ENCODE measurements around the gene HSF5. TPM values are rescaled to one million over a fixed set of nuclear protein-coding genes. Genes with fewer than 3 reads are reported as not detected.

HSF5 gene
- total and polyA plus RNA-seq, 7 donors, result under 0.01 to 0.29 TPM; not detected in 5

- TF ChIP-seq POLR2AphosphoS5 (IDR thresholded peaks at IDR 0.05) (no peak), POLR2A (IDR thresholded peaks at IDR 0.05) (no peak), EP300 (IDR thresholded peaks at IDR 0.05) (no peak), CTCF (IDR thresholded peaks at IDR 0.05) (no peak)
- no peak overlapping the region for H3K4me3 ChIP-seq
- H3K4me1 ChIP-seq, result no peaks in the 10 kb centered on the region
- no peaks in the 10 kb centered on the region for H3K9me3 ChIP-seq
- H3K27me3 ChIP-seq, result no peaks in the 10 kb centered on the region
- H3K27ac ChIP-seq, result no peak overlapping the region
- intact Hi-C loops (cut with DNase I), result no loop called here
- no peaks in the 10 kb centered on the region for H3K36me3 ChIP-seq
- no peak for DNase-seq
- 18 to 53% methylated on average over 3 of the region's 3 CpGs for WGBS, 2 donors
Observed at GRCh38 chr17:58381124-58382035, 106.8 kb downstream of the HSF5 start.

GRCh38 chr17:58380207-58381123 lies 107.7 kb downstream of the HSF5 start:
- no peak overlapping the region for H3K27ac ChIP-seq
- 56 to 82% methylated on average over 5 of the region's 5 CpGs for WGBS, 2 donors
- intact Hi-C loops (cut with DNase I), result no loop called here

GRCh38 chr17:58379511-58379824 lies 108.7 kb downstream of the HSF5 start:
- no peak overlapping the region for H3K27ac ChIP-seq
- H3K27me3 ChIP-seq, result no peaks in the 10 kb centered on the region
- intact Hi-C loops (cut with DNase I), result no loop called here
- H3K4me1 ChIP-seq, result no peaks in the 10 kb centered on the region
- H3K4me3 ChIP-seq, result no peak overlapping the region
- 41 to 66% methylated on average over 3 of the region's 3 CpGs for WGBS, 2 donors
- no peaks in the 10 kb centered on the region for H3K9me3 ChIP-seq
- no peak for DNase-seq
- TF ChIP-seq POLR2AphosphoS5 (IDR thresholded peaks at IDR 0.05) (no peak), POLR2A (IDR thresholded peaks at IDR 0.05) (no peak), EP300 (IDR thresholded peaks at IDR 0.05) (no peak), CTCF (IDR thresholded peaks at IDR 0.05) (no peak)
- no peaks in the 10 kb centered on the region for H3K36me3 ChIP-seq

More at GRCh38 chr17:58380207-58381123, 107.7 kb downstream of the HSF5 start:
- H3K36me3 ChIP-seq, result no peaks in the 10 kb centered on the region
- no peak overlapping the region for H3K4me3 ChIP-seq
- no peak for DNase-seq
- no peaks in the 10 kb centered on the region for H3K4me1 ChIP-seq
- H3K27me3 ChIP-seq, result no peaks in the 10 kb centered on the region
- TF ChIP-seq CTCF (IDR thresholded peaks at IDR 0.05) (no peak), POLR2AphosphoS5 (IDR thresholded peaks at IDR 0.05) (no peak), EP300 (IDR thresholded peaks at IDR 0.05) (no peak), POLR2A (IDR thresholded peaks at IDR 0.05) (no peak)
- no peaks in the 10 kb centered on the region for H3K9me3 ChIP-seq

- 25 to 55% methylated on average over 8 of the region's 8 CpGs for WGBS, 2 donors
- no peak for DNase-seq
- intact Hi-C loops (cut with DNase I), result no loop called here
- Histone ChIP-seq H3K27ac (no peak overlapping the region), H3K27me3 (no peaks in the 10 kb centered on the region), H3K36me3 (no peaks in the 10 kb centered on the region), H3K4me3 (no peak overlapping the region), H3K9me3 (no peaks in the 10 kb centered on the region), H3K4me1 (no peaks in the 10 kb centered on the region)
- TF ChIP-seq POLR2A (IDR thresholded peaks at IDR 0.05) (no peak), CTCF (IDR thresholded peaks at IDR 0.05) (no peak), EP300 (IDR thresholded peaks at IDR 0.05) (no peak), POLR2AphosphoS5 (IDR thresholded peaks at IDR 0.05) (no peak)
Observed at GRCh38 chr17:58378733-58379510, 109.3 kb downstream of the HSF5 start.
